ENCODE results near the gene SCEL.

GRCh38 chr13:77678691-77679235, 143.3 kb downstream of the SCEL start:
- no peak for TF ChIP-seq CTCF (IDR thresholded peaks at IDR 0.05; ENCODE audit: poor library complexity)
- TF ChIP-seq EZH2 (IDR thresholded peaks at IDR 0.05; ENCODE audit: borderline replicate concordance) = no peak

Data from hepatocyte (in vitro differentiated cells).